GM13977 (cell line): ENCODE results near the gene GPR78.

Experiments used
- DNase-seq: peaks from one replicate; pipeline ENCODE4 v3.0.0; 2012; ENCODE audit warnings: low spot score
- in situ Hi-C: fragments of 300-500 bp; cut with MboI; formaldehyde crosslinking; loops from one replicate; pipeline ENCODE4 v1.12.0; 2022; ENCODE audit warnings: low sequenced_read_pairs, low pct_unique_long_range_greater_than_20kb, mixed read lengths, inconsistent platforms; ENCODE audit not compliant: unreplicated experiment
- TF ChIP-seq, protein P1 (sequence below): IDR thresholded peaks from 2 replicates; pipeline ENCODE4 v1.5.1; 2012; ENCODE audit warnings: mild to moderate bottlenecking, control low read depth; ENCODE audit not compliant: insufficient read depth; ENCODE audit errors: extremely low read depth, missing control alignments

GPR78 gene

DNA sequence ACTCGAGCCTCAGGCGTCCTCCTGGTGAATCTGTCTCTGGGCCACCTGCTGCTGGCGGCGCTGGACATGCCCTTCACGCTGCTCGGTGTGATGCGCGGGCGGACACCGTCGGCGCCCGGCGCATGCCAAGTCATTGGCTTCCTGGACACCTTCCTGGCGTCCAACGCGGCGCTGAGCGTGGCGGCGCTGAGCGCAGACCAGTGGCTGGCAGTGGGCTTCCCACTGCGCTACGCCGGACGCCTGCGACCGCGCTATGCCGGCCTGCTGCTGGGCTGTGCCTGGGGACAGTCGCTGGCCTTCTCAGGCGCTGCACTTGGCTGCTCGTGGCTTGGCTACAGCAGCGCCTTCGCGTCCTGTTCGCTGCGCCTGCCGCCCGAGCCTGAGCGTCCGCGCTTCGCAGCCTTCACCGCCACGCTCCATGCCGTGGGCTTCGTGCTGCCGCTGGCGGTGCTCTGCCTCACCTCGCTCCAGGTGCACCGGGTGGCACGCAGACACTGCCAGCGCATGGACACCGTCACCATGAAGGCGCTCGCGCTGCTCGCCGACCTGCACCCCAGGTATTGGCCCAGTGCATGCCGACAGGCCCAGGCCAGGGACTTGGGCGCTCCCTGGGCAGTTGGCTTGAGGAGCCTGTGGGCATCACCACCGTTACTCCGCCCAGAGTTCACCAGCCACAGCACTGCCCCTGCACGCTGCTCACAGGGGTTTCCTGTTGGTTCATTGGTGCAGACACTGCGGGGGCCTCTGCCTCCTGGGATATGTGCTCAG is 1.1 kb downstream of the GPR78 start:
- in situ Hi-C loops, result loop anchor here (25.0 kb wide), 1 partner anchor 119 kb away; no protein-coding TSS in a partner anchor
- DNase-seq, result no peak
- TF ChIP-seq, protein P1, sequence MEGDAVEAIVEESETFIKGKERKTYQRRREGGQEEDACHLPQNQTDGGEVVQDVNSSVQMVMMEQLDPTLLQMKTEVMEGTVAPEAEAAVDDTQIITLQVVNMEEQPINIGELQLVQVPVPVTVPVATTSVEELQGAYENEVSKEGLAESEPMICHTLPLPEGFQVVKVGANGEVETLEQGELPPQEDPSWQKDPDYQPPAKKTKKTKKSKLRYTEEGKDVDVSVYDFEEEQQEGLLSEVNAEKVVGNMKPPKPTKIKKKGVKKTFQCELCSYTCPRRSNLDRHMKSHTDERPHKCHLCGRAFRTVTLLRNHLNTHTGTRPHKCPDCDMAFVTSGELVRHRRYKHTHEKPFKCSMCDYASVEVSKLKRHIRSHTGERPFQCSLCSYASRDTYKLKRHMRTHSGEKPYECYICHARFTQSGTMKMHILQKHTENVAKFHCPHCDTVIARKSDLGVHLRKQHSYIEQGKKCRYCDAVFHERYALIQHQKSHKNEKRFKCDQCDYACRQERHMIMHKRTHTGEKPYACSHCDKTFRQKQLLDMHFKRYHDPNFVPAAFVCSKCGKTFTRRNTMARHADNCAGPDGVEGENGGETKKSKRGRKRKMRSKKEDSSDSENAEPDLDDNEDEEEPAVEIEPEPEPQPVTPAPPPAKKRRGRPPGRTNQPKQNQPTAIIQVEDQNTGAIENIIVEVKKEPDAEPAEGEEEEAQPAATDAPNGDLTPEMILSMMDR, result no peak

DNA sequence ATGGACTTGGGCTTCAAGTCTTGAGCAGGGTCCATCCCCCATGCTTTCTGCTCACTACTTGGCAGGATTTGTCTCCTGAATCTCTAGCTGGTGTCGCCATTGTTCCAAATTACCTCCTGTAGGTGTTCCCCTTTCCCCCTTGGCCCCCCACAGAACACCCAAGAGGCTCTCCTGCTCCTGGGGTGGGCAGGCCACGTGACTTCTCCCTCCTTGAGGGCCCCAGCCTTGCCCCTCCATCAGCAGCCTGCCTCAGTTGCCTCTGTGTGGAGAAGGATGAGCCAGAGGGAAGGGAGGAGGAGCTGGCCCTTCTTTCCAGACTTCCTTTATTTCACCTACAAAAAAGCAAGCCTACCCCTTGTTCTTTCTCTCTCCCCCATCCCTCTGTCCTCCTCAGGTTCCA is 1.8 kb downstream of the GPR78 start:
- no peak for DNase-seq
- TF ChIP-seq, protein P1, result no peak
- in situ Hi-C loops, result loop anchor here (25.0 kb wide), 1 partner anchor 120 kb away; no protein-coding TSS in a partner anchor

DNA sequence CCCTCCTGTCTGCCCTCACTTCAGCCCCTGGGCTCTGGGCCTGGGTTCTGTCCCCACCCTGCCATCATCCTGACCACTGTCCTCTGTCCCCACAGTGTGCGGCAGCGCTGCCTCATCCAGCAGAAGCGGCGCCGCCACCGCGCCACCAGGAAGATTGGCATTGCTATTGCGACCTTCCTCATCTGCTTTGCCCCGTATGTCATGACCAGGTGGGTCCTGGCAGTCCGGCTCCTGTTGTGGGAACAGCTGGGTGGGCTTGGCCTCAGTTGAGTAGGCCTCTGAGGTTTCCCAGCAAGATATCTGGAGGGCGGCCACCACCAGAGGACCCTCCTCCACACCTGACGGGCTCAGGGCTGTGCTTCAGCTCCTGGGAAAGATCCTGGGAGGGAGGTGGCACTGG is 2.2 kb downstream of the GPR78 start:
- in situ Hi-C loops, result loop anchor here (25.0 kb wide), 1 partner anchor 120 kb away; no protein-coding TSS in a partner anchor
- TF ChIP-seq, protein P1, result no peak
- no peak for DNase-seq

DNA sequence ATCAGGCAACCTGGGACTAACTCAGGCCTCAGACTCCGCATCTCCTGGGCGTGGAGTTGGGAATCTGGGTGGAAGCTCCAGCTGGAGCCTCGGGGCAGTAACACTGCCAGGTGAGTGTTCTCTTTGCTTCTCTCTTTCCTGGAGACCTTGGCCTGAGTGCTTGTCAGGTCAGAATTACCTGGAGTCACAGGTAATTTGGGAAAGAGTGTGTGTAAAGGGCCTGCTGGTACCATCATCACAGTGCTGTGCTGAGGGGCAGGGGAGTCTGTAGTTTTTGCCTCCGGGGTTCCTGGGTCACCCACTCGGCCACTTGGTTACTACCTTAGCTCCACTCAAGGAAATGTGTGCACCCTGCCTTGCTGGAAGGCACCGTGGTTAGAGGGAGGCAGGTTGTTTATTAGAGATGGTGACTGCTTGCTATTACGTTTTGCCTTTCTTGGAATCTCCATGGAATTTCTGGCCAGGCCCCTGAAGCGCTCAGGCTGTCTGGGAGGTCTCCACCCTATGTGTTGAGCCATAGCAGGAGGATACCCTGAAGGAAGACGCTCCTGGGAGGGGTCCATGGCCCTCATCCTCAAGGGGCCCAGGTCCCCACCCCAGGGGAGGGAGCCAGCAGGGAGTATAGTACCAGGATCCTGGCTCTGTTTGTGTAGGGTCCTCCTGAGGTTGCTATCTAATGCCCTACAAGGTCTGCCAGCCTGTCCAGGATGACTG is 2.9 kb downstream of the GPR78 start:
- TF ChIP-seq, protein P1, result no peak
- no peak for DNase-seq
- in situ Hi-C loops, result loop anchor here (25.0 kb wide), 1 partner anchor 121 kb away; no protein-coding TSS in a partner anchor

DNA sequence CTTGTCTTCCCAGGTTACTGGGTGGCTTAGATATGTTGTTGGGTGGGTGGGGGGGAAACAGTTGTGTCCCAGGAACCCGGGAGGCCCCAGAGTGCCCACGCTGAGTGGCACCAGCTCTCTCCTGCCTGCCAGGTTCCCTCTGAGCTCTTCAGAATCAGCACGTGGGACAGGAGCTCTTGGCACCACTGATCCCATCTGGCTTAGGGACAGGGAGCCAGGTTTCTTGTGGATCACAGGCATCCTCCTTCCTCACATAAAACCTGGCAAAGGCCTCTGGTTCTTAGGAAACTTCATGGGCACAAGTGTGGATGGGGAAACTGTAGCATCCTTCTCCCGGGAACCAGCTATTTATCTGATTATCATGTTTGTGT is 3.4 kb downstream of the GPR78 start:
- in situ Hi-C loops, result loop anchor here (25.0 kb wide), 1 partner anchor 121 kb away; no protein-coding TSS in a partner anchor
- DNase-seq, result no peak
- TF ChIP-seq, protein P1, result no peak

DNA sequence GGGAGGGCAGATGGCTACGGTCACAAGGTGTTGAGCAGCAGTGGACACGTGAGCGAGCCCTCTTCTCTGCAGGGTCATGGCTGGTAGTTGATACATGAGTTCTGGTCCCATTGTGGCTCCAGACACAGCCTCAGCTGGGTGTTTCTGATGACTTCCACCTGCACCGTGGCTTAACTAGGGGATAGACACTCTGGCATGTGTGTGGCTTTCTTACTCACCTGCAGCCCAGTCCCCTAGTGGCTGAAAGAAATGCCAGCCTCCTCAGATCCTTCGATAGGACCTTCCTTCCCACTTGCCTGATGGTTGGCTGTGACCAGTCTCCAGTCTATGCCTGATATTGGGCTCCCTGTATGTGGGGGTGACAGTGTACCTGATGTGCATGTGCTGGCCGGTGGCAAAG is 5.0 kb downstream of the GPR78 start:
- no peak for DNase-seq
- in situ Hi-C loops, result loop anchor here (25.0 kb wide), 1 partner anchor 123 kb away; no protein-coding TSS in a partner anchor
- TF ChIP-seq, protein P1, result no peak
